Vagina (tissue), 2 donors: Measurements from ENCODE around the gene KRTAP10-3.

Experiments used
- CTCF ChIP-seq, 3 experiments: fragments of 450-650 bp in 2 of 3; fragments of 200-600 bp in 1 of 3; sonication (generic) in 1 of 3; IDR thresholded peaks; one replicate each; pipeline ENCODE4 v1.5.1; 2017 to 2019; ENCODE audit warnings: antibody characterized with exemption in 3 of 3, mild to moderate bottlenecking in 2 of 3, moderate library complexity in 2 of 3
- POLR2A ChIP-seq, 2 donors: fragments of 450-650 bp; IDR thresholded peaks; one replicate each; pipeline ENCODE4 v1.6.1; 2017; ENCODE audit warnings: antibody characterized with exemption in 2 of 2, mild to moderate bottlenecking in 2 of 2, moderate library complexity in 2 of 2
- POLR2AphosphoS5 ChIP-seq, 2 donors: sonication (generic); formaldehyde crosslinking; IDR thresholded peaks; one replicate each; pipeline ENCODE4 v1.9.0; 2017; ENCODE audit warnings: antibody characterized with exemption in 2 of 2, mild to moderate bottlenecking in 2 of 2, low read depth in 1 of 2; ENCODE audit not compliant: insufficient read depth in 1 of 2

GRCh38 chr21:44567481-44568171, 9.0 kb upstream of the KRTAP10-3 start:
- TF ChIP-seq CTCF (IDR thresholded peaks at IDR 0.05) (no peak), POLR2AphosphoS5 (IDR thresholded peaks at IDR 0.05; ENCODE audit: insufficient read depth in 1 of 2, low read depth in 1 of 2) (no peak), POLR2A (IDR thresholded peaks at IDR 0.05) (no peak)
